ENCODE measurements around the gene COA3. TPM values are rescaled to one million over a fixed set of nuclear protein-coding genes. Genes with fewer than 3 reads are reported as not detected.

The COA3 gene
- total RNA-seq, 2 experiments from 2014 or later, result 31.8 to 36.6 TPM

- Mint-ChIP-seq H3K9me3 (no peaks in the 10 kb centered on the region), H3K4me1 (ENCODE audit: low read depth) (peaks cover 5% of the 10 kb centered on the region), H3K4me3 (no peak within 1 kb of the TSS), H3K36me3 (no peaks in the 10 kb centered on the region), H3K27me3 (peaks cover 49% of the 10 kb centered on the region), H3K27ac (no peak within 1 kb of the TSS)
- intact Hi-C loops (cut with micrococcal nuclease), result loop anchor here (5.0 kb wide), 1 partner anchor 54 kb away; no protein-coding TSS in a partner anchor
- CTCF ChIA-PET, result interaction anchor here (1.1 to 5.6 kb wide), 10 partner anchors 12 to 213 kb away, joined by 3 to 90 read pairs (median 5); partner anchors contain the start of genes BECN1, PSMC3IP, RETREG3 and TUBG1
- DNase-seq, result no peak
- POLR2A ChIA-PET, result interaction anchor here (2.1 kb wide), 1 partner anchor 12 kb away, joined by 6 read pairs; the partner anchor contains the start of gene VPS25
Observed at GRCh38 chr17:42760652-42761581, 37.6 kb downstream of the COA3 start, which contains the start of gene RAMP2. Gene RAMP2 (plus strand): TSS chr17:42761227. CDS start chr17:42761262, 35 bp downstream.

- CTCF ChIA-PET, result interaction anchor here (1.1 to 5.6 kb wide), 9 partner anchors 11 to 182 kb away, joined by 3 to 90 read pairs (median 5); partner anchors contain the start of genes BECN1, PSMC3IP, RETREG3 and TUBG1
- POLR2A ChIA-PET, result interaction anchor here (2.1 kb wide), 1 partner anchor 13 kb away, joined by 6 read pairs; the partner anchor contains the start of gene VPS25
- Mint-ChIP-seq H3K4me1 (ENCODE audit: low read depth) (peaks cover 5% of the 10 kb centered on the region), H3K27me3 (peaks cover 45% of the 10 kb centered on the region), H3K27ac (no peak overlapping the region), H3K4me3 (no peak overlapping the region), H3K36me3 (no peaks in the 10 kb centered on the region), H3K9me3 (no peaks in the 10 kb centered on the region)
- intact Hi-C loops (cut with micrococcal nuclease), result loop anchor here (5.0 kb wide), 1 partner anchor 53 kb away; no protein-coding TSS in a partner anchor
- no peak for DNase-seq
Observed at GRCh38 chr17:42759982-42760651, 38.4 kb downstream of the COA3 start.

- H3K27me3 Mint-ChIP-seq, result peaks cover 18% of the 10 kb centered on the region
- H3K27ac Mint-ChIP-seq, result no peak overlapping the region
- POLR2A ChIA-PET, result no interaction called here
- intact Hi-C loops (cut with micrococcal nuclease), result no loop called here
- H3K36me3 Mint-ChIP-seq, result no peaks in the 10 kb centered on the region
- no peak for DNase-seq
- H3K4me3 Mint-ChIP-seq, result no peak overlapping the region
- no peaks in the 10 kb centered on the region for H3K9me3 Mint-ChIP-seq
- CTCF ChIA-PET, result interaction anchor here (1.0 to 1.9 kb wide), 2 partner anchors 9 to 70 kb away, joined by 3 to 6 read pairs; no protein-coding TSS in a partner anchor
- H3K4me1 Mint-ChIP-seq (ENCODE audit: low read depth), result no peaks in the 10 kb centered on the region
Observed at GRCh38 chr17:42754782-42755181, 43.7 kb downstream of the COA3 start.

- Mint-ChIP-seq H3K27me3 (peaks cover 16% of the 10 kb centered on the region), H3K4me1 (ENCODE audit: low read depth) (no peaks in the 10 kb centered on the region), H3K4me3 (no peak overlapping the region), H3K9me3 (no peaks in the 10 kb centered on the region), H3K36me3 (no peaks in the 10 kb centered on the region), H3K27ac (no peak overlapping the region)
- CTCF ChIA-PET, result interaction anchor here (7.6 kb wide), 1 partner anchor 11 kb away, joined by 41 read pairs; the partner anchor contains the start of gene RAMP2
- intact Hi-C loops (cut with micrococcal nuclease), result no loop called here
- DNase-seq, result no peak
- POLR2A ChIA-PET, result no interaction called here
Observed at GRCh38 chr17:42751628-42752027, 46.9 kb downstream of the COA3 start.

DNA sequence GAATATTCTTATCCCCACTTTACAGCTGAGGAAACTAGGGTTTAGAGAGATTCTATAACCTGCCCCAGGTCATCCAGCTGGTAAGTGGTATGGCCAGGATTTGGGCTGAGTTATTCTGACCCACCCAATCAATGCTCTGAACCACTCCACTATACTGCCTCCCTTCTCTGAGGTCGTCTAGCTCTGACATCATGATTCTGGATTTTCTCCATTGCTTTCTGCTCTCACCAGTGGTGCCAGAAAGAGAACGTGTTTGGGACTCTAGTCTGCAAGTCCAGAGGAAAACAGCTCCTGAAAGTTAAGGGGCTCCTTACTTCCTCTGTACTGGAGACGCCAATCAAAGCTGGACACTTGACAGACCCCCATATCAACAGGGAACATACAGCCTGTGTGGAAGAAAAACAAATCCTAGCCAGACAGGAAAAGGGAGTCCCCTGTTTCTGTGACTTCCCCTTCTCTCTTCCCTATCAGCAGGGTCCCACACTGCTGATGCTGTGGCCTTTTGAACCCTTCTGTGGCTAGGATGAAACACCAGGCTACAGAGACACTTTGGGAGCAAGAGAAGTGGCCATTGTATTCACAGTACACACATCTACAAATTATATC, 47.7 kb downstream of the COA3 start:
- no peak overlapping the region for H3K27ac Mint-ChIP-seq
- H3K36me3 Mint-ChIP-seq, result no peaks in the 10 kb centered on the region
- no peak overlapping the region for H3K4me3 Mint-ChIP-seq
- ChIA-PET POLR2A (no interaction called here), CTCF (interaction anchor here (1.7 to 7.6 kb wide), 2 partner anchors 11 to 31 kb away, joined by 5 to 41 read pairs; partner anchors contain the start of gene RAMP2)
- intact Hi-C loops (cut with micrococcal nuclease), result no loop called here
- no peaks in the 10 kb centered on the region for H3K9me3 Mint-ChIP-seq
- DNase-seq, result no peak
- H3K4me1 Mint-ChIP-seq (ENCODE audit: low read depth), result no peaks in the 10 kb centered on the region
- peaks cover 14% of the 10 kb centered on the region for H3K27me3 Mint-ChIP-seq

- peaks cover 7% of the 10 kb centered on the region for H3K4me1 Mint-ChIP-seq (ENCODE audit: low read depth)
- POLR2A ChIA-PET, result no interaction called here
- CTCF ChIA-PET, result interaction anchor here (1.6 to 7.6 kb wide), 2 partner anchors 13 to 171 kb away, joined by 4 to 41 read pairs; partner anchors contain the start of genes PSMC3IP and RAMP2
- no peaks in the 10 kb centered on the region for H3K9me3 Mint-ChIP-seq
- H3K27ac Mint-ChIP-seq, result no peak overlapping the region
- peaks cover 11% of the 10 kb centered on the region for H3K27me3 Mint-ChIP-seq
- DNase-seq, result no peak
- intact Hi-C loops (cut with micrococcal nuclease), result no loop called here
- H3K36me3 Mint-ChIP-seq, result peaks cover 2% of the 10 kb centered on the region
- H3K4me3 Mint-ChIP-seq, result no peak overlapping the region
Observed at GRCh38 chr17:42748908-42749798, 49.4 kb downstream of the COA3 start.

DNA sequence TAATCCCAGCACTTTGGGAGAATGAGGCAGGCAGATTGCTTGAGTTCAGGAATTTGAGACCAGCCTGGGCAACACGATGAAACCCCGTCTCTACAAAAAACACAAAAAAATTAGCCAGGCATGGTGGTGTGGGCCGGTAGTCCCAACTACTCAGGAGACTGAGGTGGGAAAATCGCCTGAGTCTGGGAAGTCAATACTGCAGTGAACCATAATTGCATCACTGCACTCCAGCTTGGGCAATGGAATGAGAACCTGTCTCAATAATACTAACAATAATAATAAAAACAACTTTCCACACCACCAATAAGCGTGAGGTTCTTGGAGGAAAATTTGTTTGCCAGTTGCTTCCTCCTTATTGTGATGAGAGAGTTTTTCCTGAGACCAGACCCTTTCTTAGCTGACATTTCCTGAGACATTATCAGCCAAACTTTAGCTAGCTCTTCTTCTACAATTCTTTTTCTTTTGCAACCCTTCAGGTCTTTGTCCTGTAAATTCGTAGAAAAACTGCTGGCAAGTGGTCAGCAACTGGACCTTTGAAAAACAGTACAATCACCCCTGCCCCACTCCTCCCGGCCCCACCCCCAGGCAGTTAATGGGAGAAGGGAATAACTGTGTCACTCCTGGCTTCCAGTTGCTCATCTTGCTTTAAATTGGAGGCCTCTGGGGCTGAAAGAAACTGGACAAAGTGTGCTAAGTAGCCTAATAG, 50.1 kb downstream of the COA3 start:
- H3K4me3 Mint-ChIP-seq, result no peak overlapping the region
- no peaks in the 10 kb centered on the region for H3K9me3 Mint-ChIP-seq
- DNase-seq, result no peak
- H3K36me3 Mint-ChIP-seq, result peaks cover 2% of the 10 kb centered on the region
- POLR2A ChIA-PET, result no interaction called here
- peaks cover 14% of the 10 kb centered on the region for H3K4me1 Mint-ChIP-seq (ENCODE audit: low read depth)
- CTCF ChIA-PET, result interaction anchor here (1.6 to 7.6 kb wide), 2 partner anchors 14 to 170 kb away, joined by 4 to 41 read pairs; partner anchors contain the start of genes PSMC3IP and RAMP2
- no peak overlapping the region for H3K27ac Mint-ChIP-seq
- peaks cover 11% of the 10 kb centered on the region for H3K27me3 Mint-ChIP-seq
- intact Hi-C loops (cut with micrococcal nuclease), result no loop called here

Small RNAs within 50 kb of the gene (microRNA-seq; reads per million reads assigned to microRNA genes)
- 3.9 reads per million, percentile 5 among the genes with 10 or more reads in this experiment for gene MIR6781 (ENCODE audit: borderline microRNAs expressed, borderline number of aligned reads, borderline replicate concordance)

Other genes starting within 250 kb of the COA3 start
- under 1 TPM; 0.44 to 0.52 TPM for gene HSD17B1, start 245.8 kb downstream of the COA3 start, total RNA-seq
- gene COASY, start 236.6 kb downstream of the COA3 start, total RNA-seq, result 100 to 1,000 TPM in 1 of 2 experiments, 10 to 100 TPM in 1; 92.8 to 103 TPM
- gene MLX, start 231.6 kb downstream of the COA3 start, total RNA-seq, result 10 to 100 TPM; 38.4 to 39.7 TPM
- 10 to 100 TPM; 26.4 to 29.4 TPM for gene PSMC3IP, start 221.0 kb downstream of the COA3 start, total RNA-seq
- 10 to 100 TPM; 33.7 to 35.3 TPM for gene RETREG3, start 189.3 kb downstream of the COA3 start, total RNA-seq
- 100 to 1,000 TPM in 1 of 2 experiments, 10 to 100 TPM in 1; 92.6 to 101 TPM for gene TUBG1, start 189.0 kb downstream of the COA3 start, total RNA-seq
- 10 to 100 TPM in 1 of 2 experiments, 1 to 10 TPM in 1; 9.3 to 10.1 TPM for gene TUBG2, start 139.4 kb downstream of the COA3 start, total RNA-seq
- 1 to 10 TPM; 1.1 to 1.2 TPM for gene PLEKHH3, start 121.7 kb downstream of the COA3 start, total RNA-seq
- gene CCR10, start 116.9 kb downstream of the COA3 start, total RNA-seq, result under 1 TPM; 0.38 to 0.65 TPM
- gene CNTNAP1, start 116.2 kb downstream of the COA3 start, total RNA-seq, result 1 to 10 TPM; 1.8 to 1.9 TPM
- gene EZH1, start 53.7 kb downstream of the COA3 start, total RNA-seq, result 10 to 100 TPM; 29.7 to 33.9 TPM
- not detected for gene RAMP2, start 37.5 kb downstream of the COA3 start, total RNA-seq
- 10 to 100 TPM; 57.5 to 58.6 TPM for gene VPS25, start 25.3 kb downstream of the COA3 start, total RNA-seq
- gene WNK4, start 18.1 kb downstream of the COA3 start, total RNA-seq, result under 1 TPM; 0.10 to 0.15 TPM
- gene CNTD1, start 157 bp upstream of the COA3 start, total RNA-seq, result not detected
- gene BECN1, start 25.6 kb upstream of the COA3 start, total RNA-seq, result 10 to 100 TPM; 72.7 to 77.4 TPM
- gene PSME3, start 34.7 kb upstream of the COA3 start, total RNA-seq, result 100 to 1,000 TPM; 111 to 116 TPM
- 1 to 10 TPM; 1.7 to 2.0 TPM for gene AOC2, start 45.9 kb upstream of the COA3 start, total RNA-seq
- gene AOC3, start 52.5 kb upstream of the COA3 start, total RNA-seq, result 1 to 10 TPM; 1.6 to 2.0 TPM
- gene G6PC1, start 102.1 kb upstream of the COA3 start, total RNA-seq, result not detected
- 10 to 100 TPM; 38.7 to 43.1 TPM for gene AARSD1, start 165.8 kb upstream of the COA3 start, total RNA-seq
- gene PTGES3L, start 181.4 kb upstream of the COA3 start, total RNA-seq, result under 1 TPM; 0.53 to 0.64 TPM
- 10 to 100 TPM in 1 of 2 experiments, 1 to 10 TPM in 1; 10.0 to 11.5 TPM for gene RUNDC1, start 181.9 kb upstream of the COA3 start, total RNA-seq
- gene RPL27, start 199.7 kb upstream of the COA3 start, total RNA-seq, result 1,000 to 10,000 TPM; 1,552 to 1,589 TPM
- gene IFI35, start 208.1 kb upstream of the COA3 start, total RNA-seq, result 10 to 100 TPM; 66.0 to 68.6 TPM
- gene VAT1, start 223.7 kb upstream of the COA3 start, total RNA-seq, result 10 to 100 TPM; 45.3 to 49.6 TPM
- under 1 TPM in 1 of 2 experiments, not detected in 1; 0.07 TPM for gene RND2, start 226.5 kb upstream of the COA3 start, total RNA-seq

Data from activated CD4-positive, alpha-beta memory T cell treated with anti-CD3 and anti-CD28 coated beads for 36 hours (primary cell).